Anterior cingulate cortex (tissue), 58 donors: Measurements from ENCODE around the gene PAQR5.
A peak's percentile ranks its signal among the peaks of the same experiment; 100 is the strongest.

Experiments
- DNase-seq, 58 donors: peaks; one replicate each; lab custom pipeline; 2025; lab: John Stamatoyannopoulos, UW

The PAQR5 gene

GRCh38 chr15:69385831-69386230 is 87.1 kb downstream of the PAQR5 start:
- DNase-seq: no peak

GRCh38 chr15:69386284-69386683 is 87.6 kb downstream of the PAQR5 start:
- DNase-seq: no peak

- peak in 15 of 58 donors; percentile 4 to 44 (median 10) for DNase-seq
These were observed 89.6 kb downstream of the PAQR5 start for GRCh38 chr15:69388260-69388705.

GRCh38 chr15:69389426-69389825 is 90.7 kb downstream of the PAQR5 start:
- no peak for DNase-seq

GRCh38 chr15:69390575-69390974 is 91.9 kb downstream of the PAQR5 start:
- DNase-seq: no peak

GRCh38 chr15:69391046-69391757 is 92.5 kb downstream of the PAQR5 start:
- no peak for DNase-seq

GRCh38 chr15:69392352-69392751 is 93.6 kb downstream of the PAQR5 start:
- no peak for DNase-seq

- no peak for DNase-seq
These were observed 95.2 kb downstream of the PAQR5 start for GRCh38 chr15:69393831-69394491.

- peak in 57 of 58 donors; percentile 15 to 90 (median 67) for DNase-seq
These were observed 96.0 kb downstream of the PAQR5 start for GRCh38 chr15:69394556-69395282.

- no peak for DNase-seq
These were observed 96.7 kb downstream of the PAQR5 start for GRCh38 chr15:69395460-69395859.

- no peak for DNase-seq
These were observed 97.3 kb downstream of the PAQR5 start for GRCh38 chr15:69395991-69396390.

- DNase-seq: no peak
These were observed 99.8 kb downstream of the PAQR5 start for GRCh38 chr15:69398491-69398891.

GRCh38 chr15:69400850-69401249 is 102.1 kb downstream of the PAQR5 start:
- no peak for DNase-seq

- DNase-seq: no peak
These were observed 104.1 kb downstream of the PAQR5 start for GRCh38 chr15:69402816-69403215.

GRCh38 chr15:69403594-69403993 is 104.9 kb downstream of the PAQR5 start:
- peak in 2 of 58 donors; percentile 4 to 17 for DNase-seq

- DNase-seq: no peak
These were observed 106.4 kb downstream of the PAQR5 start for GRCh38 chr15:69405110-69405509.

GRCh38 chr15:69407719-69408400 is 109.1 kb downstream of the PAQR5 start:
- no peak for DNase-seq

- no peak for DNase-seq
These were observed 110.1 kb downstream of the PAQR5 start for GRCh38 chr15:69408841-69409240.

- DNase-seq: peak in 18 of 58 donors; percentile 4 to 56 (median 17)
These were observed 111.6 kb downstream of the PAQR5 start for GRCh38 chr15:69410248-69410874.

- no peak for DNase-seq
These were observed 113.6 kb downstream of the PAQR5 start for GRCh38 chr15:69412274-69412673.
